GM10248 (cell line): ENCODE data around the gene LRCOL1.

Experiments used
- CTCF ChIA-PET: fragments of 300-600 bp; sonication (Branson Sonifier 250); formaldehyde crosslinking; extraction: SDS; loops from one replicate; lab custom pipeline; 2021; ENCODE audit warnings: antibody characterized with exemption; lab: Yijun Ruan, JAX
- POLR2A ChIA-PET: fragments of 350-650 bp; sonication (Branson Sonifier 250); formaldehyde crosslinking; extraction: SDS; loops from one replicate; lab custom pipeline; 2020; ENCODE audit warnings: antibody characterized with exemption; lab: Yijun Ruan, JAX
- DNase-seq: peaks from one replicate; pipeline ENCODE4 v3.0.0; 2012; ENCODE audit errors: extremely low spot score
- TF ChIP-seq, protein P1 (sequence below): IDR thresholded peaks from 2 replicates; pipeline ENCODE4 v1.5.1; 2012; ENCODE audit warnings: mild to moderate bottlenecking, low read depth; ENCODE audit errors: extremely low read depth, missing control alignments, control extremely low read depth

LRCOL1 gene

DNA sequence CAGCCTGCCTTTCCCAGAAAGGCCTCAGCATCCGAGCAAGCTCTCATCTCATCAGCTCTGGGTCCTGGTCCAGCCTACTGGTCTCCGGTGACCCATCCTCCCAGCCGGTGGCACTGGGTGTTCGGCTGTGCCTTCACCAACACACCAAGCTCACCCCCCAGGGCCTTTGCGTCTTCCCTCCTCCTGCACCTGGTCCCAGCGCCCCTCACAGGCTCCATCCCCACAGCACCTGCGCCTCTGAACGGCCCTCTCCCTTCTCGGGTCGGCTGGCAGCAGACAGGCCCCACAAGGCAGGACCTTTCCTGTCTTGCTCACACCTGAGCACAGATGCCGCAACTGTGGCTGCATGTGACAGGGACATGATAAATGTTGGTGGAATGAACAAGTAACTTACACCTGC is 21.3 kb upstream of the LRCOL1 start:
- no peak for DNase-seq
- TF ChIP-seq, protein P1, sequence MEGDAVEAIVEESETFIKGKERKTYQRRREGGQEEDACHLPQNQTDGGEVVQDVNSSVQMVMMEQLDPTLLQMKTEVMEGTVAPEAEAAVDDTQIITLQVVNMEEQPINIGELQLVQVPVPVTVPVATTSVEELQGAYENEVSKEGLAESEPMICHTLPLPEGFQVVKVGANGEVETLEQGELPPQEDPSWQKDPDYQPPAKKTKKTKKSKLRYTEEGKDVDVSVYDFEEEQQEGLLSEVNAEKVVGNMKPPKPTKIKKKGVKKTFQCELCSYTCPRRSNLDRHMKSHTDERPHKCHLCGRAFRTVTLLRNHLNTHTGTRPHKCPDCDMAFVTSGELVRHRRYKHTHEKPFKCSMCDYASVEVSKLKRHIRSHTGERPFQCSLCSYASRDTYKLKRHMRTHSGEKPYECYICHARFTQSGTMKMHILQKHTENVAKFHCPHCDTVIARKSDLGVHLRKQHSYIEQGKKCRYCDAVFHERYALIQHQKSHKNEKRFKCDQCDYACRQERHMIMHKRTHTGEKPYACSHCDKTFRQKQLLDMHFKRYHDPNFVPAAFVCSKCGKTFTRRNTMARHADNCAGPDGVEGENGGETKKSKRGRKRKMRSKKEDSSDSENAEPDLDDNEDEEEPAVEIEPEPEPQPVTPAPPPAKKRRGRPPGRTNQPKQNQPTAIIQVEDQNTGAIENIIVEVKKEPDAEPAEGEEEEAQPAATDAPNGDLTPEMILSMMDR: no peak
- CTCF ChIA-PET: interaction anchor here (1.3 kb wide), 1 partner anchor 15 kb away, joined by 5 read pairs; no protein-coding TSS in a partner anchor
- POLR2A ChIA-PET: no interaction called here

- DNase-seq: no peak
- TF ChIP-seq, protein P1: no peak
- ChIA-PET CTCF (interaction anchor here (1.1 to 2.0 kb wide), 3 partner anchors 8 to 216 kb away, joined by 3 to 5 read pairs (median 4); no protein-coding TSS in a partner anchor), POLR2A (no interaction called here)
Measured at GRCh38 chr12:132630672-132631071, 20.3 kb upstream of the LRCOL1 start.

GRCh38 chr12:132629330-132629729 is 18.9 kb upstream of the LRCOL1 start:
- POLR2A ChIA-PET: no interaction called here
- TF ChIP-seq, protein P1: no peak
- CTCF ChIA-PET: interaction anchor here (1.2 to 2.0 kb wide), 3 partner anchors 9 to 214 kb away, joined by 4 to 5 read pairs (median 5); no protein-coding TSS in a partner anchor
- no peak for DNase-seq

- ChIA-PET POLR2A (no interaction called here), CTCF (interaction anchor here (1.0 to 1.6 kb wide), 3 partner anchors 13 to 102 kb away, joined by 3 to 7 read pairs (median 3); no protein-coding TSS in a partner anchor)
- TF ChIP-seq, protein P1: no peak
- DNase-seq: no peak
Measured at GRCh38 chr12:132625731-132626430, 15.5 kb upstream of the LRCOL1 start.

DNA sequence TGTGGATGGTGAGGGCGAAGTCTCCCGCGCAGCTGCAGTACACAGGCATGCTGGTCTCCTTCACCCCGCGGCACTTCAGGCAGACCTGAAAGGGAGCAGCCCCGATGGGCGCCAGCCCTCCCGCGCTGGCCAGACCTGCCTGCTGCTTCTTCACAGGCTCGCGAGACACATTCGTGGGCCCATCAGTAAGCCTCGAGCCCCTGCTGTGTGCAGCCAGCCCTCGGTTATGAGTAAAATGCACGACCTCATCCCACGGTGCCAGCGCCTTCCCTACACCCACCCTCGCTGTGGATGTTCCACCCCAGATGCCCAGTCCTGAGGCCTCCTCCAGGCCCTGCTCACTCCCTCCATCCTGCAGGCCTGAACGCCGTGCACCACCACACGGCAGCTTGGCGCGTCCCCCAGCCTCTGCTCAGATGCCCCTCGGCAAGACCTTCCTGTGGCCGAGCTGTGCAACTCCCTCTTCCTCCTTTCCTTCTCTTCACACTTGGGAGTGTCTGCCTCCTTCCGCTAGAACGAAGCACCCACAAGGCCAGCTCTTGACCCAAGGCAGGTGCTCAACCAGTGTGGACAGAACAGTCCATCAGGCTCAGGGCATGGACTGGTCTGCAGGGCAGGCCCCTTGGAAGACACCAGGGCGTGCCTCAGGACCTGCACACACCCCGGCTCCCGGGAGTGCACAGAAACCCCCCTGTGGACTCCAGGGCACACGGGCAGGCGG is 14.7 kb upstream of the LRCOL1 start:
- TF ChIP-seq, protein P1: no peak
- POLR2A ChIA-PET: no interaction called here
- CTCF ChIA-PET: interaction anchor here (1.0 to 1.6 kb wide), 3 partner anchors 10 to 211 kb away, joined by 3 to 7 read pairs (median 3); no protein-coding TSS in a partner anchor
- no peak for DNase-seq

GRCh38 chr12:132624186-132624855 is 13.9 kb upstream of the LRCOL1 start:
- CTCF ChIA-PET: interaction anchor here (1.0 to 1.6 kb wide), 3 partner anchors 10 to 210 kb away, joined by 3 to 7 read pairs (median 3); no protein-coding TSS in a partner anchor
- TF ChIP-seq, protein P1: no peak
- POLR2A ChIA-PET: no interaction called here
- DNase-seq: no peak
